Bronchial epithelial cell (primary cell): ENCODE results near the gene PCGF5. TPM values are rescaled to one million over a fixed set of nuclear protein-coding genes. Genes with fewer than 3 reads are reported as not detected.

ENCODE experiments used
- DNase-seq: peaks from one replicate; pipeline ENCODE4 v3.0.0-alpha.2; 2010; ENCODE audit warnings: low read depth
- FAIRE-seq: peaks from 2 replicates; lab custom pipeline; 2011; peaks lifted over from hg19 to GRCh38; lab: Jason Lieb, UNC
- H3K27me3 ChIP-seq: 2 replicates; pipeline ENCODE4 v1.5.1; 2011; ENCODE audit warnings: low read length; ENCODE audit not compliant: control insufficient read depth, insufficient read depth
- H3K36me3 ChIP-seq: 2 replicates; pipeline ENCODE4 v1.5.1; 2011; ENCODE audit warnings: low read length; ENCODE audit not compliant: control insufficient read depth, insufficient read depth
- H3K4me3 ChIP-seq: 2 replicates; pipeline ENCODE4 v1.5.1; 2011; ENCODE audit warnings: mild to moderate bottlenecking, low read depth, low read length, control low read depth
- CTCF ChIP-seq: IDR thresholded peaks from 2 replicates; pipeline ENCODE4 v1.5.1; 2011; ENCODE audit warnings: mild to moderate bottlenecking, moderate library complexity, low read length, control low read depth, inconsistent platforms; ENCODE audit not compliant: insufficient read depth, severe bottlenecking
- total RNA-seq: library from RNA; depleted of rRNA; stranded (reverse); fragments of >200 nt; gene quantifications from 2 replicates; pipeline ENCODE4 v1.2.1, GENCODE V29; 2014

The PCGF5 gene
- total RNA-seq, 1 donor from 2014 or later, result 29.7 TPM

- DNase-seq (no peak), FAIRE-seq (no peak)
Measured at GRCh38 chr10:91206427-91206826, 14.0 kb upstream of the PCGF5 start.

GRCh38 chr10:91206837-91207474, 13.5 kb upstream of the PCGF5 start:
- H3K4me3 ChIP-seq, result no peak overlapping the region
- peaks cover 2% of the 10 kb centered on the region for H3K27me3 ChIP-seq
- FAIRE-seq (no peak), DNase-seq (no peak)
- no peaks in the 10 kb centered on the region for H3K36me3 ChIP-seq
- no peak for TF ChIP-seq CTCF

More at GRCh38 chr10:91206427-91206826, 14.0 kb upstream of the PCGF5 start:
- no peak for TF ChIP-seq CTCF
- H3K4me3 ChIP-seq, result no peak overlapping the region
- no peaks in the 10 kb centered on the region for H3K36me3 ChIP-seq
- no peaks in the 10 kb centered on the region for H3K27me3 ChIP-seq

GRCh38 chr10:91208642-91209041, 11.8 kb upstream of the PCGF5 start:
- TF ChIP-seq CTCF, result no peak
- H3K36me3 ChIP-seq, result no peaks in the 10 kb centered on the region
- no peak overlapping the region for H3K4me3 ChIP-seq
- DNase-seq (no peak), FAIRE-seq (no peak)
- peaks cover 2% of the 10 kb centered on the region for H3K27me3 ChIP-seq

- H3K27me3 ChIP-seq, result peaks cover 2% of the 10 kb centered on the region
- FAIRE-seq (no peak), DNase-seq (no peak)
- no peak for TF ChIP-seq CTCF
- H3K36me3 ChIP-seq, result no peaks in the 10 kb centered on the region
- H3K4me3 ChIP-seq, result no peak overlapping the region
Measured at GRCh38 chr10:91210014-91210413, 10.4 kb upstream of the PCGF5 start.

GRCh38 chr10:91210435-91210834, 10.0 kb upstream of the PCGF5 start:
- no peaks in the 10 kb centered on the region for H3K36me3 ChIP-seq

More at GRCh38 chr10:91210435-91210834, 10.0 kb upstream of the PCGF5 start:
- no peak for TF ChIP-seq CTCF
- Histone ChIP-seq H3K4me3 (no peak overlapping the region), H3K27me3 (peaks cover 2% of the 10 kb centered on the region)
- FAIRE-seq, result no peak
- DNase-seq, result no peak
